ENCODE results near the gene PTCHD1.

The PTCHD1 gene

GRCh38 chrX:23398570-23398969 lies 63.9 kb downstream of the PTCHD1 start:
- no peak for DNase-seq

- no peak for DNase-seq
Observed at GRCh38 chrX:23403849-23404248, 69.2 kb downstream of the PTCHD1 start.

- DNase-seq = no peak
Observed at GRCh38 chrX:23422912-23423311, 88.3 kb downstream of the PTCHD1 start.

- no peak for DNase-seq
Observed at GRCh38 chrX:23434356-23434884, 99.8 kb downstream of the PTCHD1 start.

- DNase-seq = no peak
Observed at GRCh38 chrX:23435108-23435507, 100.5 kb downstream of the PTCHD1 start.

GRCh38 chrX:23435575-23435974 lies 100.9 kb downstream of the PTCHD1 start:
- no peak for DNase-seq

GRCh38 chrX:23436875-23437274 lies 102.2 kb downstream of the PTCHD1 start:
- DNase-seq = no peak

- DNase-seq = no peak
Observed at GRCh38 chrX:23451266-23451665, 116.6 kb downstream of the PTCHD1 start.
